Measurements from ENCODE around the gene ISG15.
"Not testable (repeated sequence)": the region's sequence is repeated elsewhere in the genome, so short reads cannot be mapped to it uniquely, and the experiment has no call there.

Gene ISG15

DNA sequence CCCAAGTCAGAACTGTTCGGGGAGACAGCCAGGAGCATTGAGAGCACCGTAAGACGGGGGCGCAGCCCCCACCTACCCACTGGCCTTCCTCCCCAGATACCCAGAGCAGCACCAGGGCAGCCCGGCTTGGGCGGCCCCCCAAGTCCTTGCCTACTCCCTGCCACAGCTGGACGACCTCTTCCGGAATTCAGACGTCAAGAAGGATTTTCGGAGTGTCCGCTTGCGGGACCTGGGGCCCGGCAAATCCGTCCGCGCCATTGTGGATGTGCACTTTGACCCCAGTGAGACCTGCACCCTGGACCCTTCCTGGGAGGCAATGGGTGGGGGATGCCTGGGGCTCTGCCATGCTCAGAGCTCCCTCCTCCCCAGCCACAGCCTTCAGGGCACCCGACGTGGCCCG is 34.1 kb downstream of the ISG15 start:
- DNase-seq: no peak

- DNase-seq: no peak
Observed at GRCh38 chr1:1047963-1048362, 34.7 kb downstream of the ISG15 start.

DNA sequence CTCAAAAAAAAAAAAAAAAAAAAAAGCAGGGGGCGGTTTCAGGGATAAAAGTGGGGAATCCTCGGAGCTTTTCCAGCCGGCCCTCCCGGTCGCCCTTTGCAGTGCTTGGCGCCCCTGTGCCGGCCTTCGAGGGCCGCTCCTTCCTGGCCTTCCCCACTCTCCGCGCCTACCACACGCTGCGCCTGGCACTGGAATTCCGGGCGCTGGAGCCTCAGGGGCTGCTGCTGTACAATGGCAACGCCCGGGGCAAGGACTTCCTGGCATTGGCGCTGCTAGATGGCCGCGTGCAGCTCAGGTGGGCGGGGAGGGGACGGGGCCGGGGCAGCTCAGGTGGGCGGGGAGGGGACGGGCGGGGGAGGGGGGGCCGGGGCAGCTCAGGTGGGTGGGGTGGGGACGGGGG is 35.5 kb downstream of the ISG15 start:
- no peak for DNase-seq

DNA sequence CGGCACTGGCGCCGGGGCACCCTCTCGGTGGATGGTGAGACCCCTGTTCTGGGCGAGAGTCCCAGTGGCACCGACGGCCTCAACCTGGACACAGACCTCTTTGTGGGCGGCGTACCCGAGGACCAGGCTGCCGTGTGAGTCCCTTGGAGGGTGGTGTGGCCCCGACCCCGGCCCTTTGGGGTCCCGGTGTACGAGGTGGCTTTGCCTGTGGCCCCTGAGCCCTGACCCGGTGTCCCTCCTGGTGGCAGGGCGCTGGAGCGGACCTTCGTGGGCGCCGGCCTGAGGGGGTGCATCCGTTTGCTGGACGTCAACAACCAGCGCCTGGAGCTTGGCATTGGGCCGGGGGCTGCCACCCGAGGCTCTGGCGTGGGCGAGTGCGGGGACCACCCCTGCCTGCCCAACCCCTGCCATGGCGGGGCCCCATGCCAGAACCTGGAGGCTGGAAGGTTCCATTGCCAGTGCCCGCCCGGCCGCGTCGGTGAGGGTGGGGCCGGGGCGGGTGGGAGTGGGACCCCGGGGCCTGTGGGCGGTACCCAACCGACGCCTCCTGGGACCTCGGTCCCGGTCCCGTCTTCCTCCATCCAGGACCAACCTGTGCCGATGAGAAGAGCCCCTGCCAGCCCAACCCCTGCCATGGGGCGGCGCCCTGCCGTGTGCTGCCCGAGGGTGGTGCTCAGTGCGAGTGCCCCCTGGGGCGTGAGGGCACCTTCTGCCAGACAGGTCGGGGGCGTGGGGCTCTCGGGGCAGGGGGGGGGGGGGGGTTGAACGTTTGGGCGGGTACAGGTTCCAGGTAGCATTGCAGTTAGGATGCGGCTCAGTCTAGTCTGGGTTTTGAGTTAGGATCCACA is 36.2 kb downstream of the ISG15 start:
- no peak for DNase-seq

GRCh38 chr1:1050577-1051052 is 37.3 kb downstream of the ISG15 start:
- DNase-seq: no peak

DNA sequence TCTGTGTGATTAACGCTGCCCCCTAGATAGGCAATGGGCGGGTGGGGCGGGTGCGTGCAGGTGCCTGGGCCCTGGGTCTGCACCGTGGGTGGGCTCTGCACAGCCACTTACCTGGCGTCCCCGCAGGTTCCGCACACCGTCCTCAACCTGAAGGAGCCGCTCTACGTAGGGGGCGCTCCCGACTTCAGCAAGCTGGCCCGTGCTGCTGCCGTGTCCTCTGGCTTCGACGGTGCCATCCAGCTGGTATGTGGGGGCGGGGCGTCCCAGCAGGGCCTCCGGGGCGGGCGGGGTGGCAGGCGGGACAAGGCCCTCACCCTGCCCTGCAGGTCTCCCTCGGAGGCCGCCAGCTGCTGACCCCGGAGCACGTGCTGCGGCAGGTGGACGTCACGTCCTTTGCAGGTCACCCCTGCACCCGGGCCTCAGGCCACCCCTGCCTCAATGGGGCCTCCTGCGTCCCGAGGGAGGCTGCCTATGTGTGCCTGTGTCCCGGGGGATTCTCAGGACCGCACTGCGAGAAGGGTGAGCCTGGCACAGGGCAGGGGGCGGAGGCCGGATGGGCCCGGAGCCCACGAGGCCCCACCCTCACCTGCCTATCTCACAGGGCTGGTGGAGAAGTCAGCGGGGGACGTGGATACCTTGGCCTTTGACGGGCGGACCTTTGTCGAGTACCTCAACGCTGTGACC is 38.0 kb downstream of the ISG15 start:
- DNase-seq: no peak

GRCh38 chr1:1052003-1052840 is 38.9 kb downstream of the ISG15 start:
- no peak for DNase-seq

DNA sequence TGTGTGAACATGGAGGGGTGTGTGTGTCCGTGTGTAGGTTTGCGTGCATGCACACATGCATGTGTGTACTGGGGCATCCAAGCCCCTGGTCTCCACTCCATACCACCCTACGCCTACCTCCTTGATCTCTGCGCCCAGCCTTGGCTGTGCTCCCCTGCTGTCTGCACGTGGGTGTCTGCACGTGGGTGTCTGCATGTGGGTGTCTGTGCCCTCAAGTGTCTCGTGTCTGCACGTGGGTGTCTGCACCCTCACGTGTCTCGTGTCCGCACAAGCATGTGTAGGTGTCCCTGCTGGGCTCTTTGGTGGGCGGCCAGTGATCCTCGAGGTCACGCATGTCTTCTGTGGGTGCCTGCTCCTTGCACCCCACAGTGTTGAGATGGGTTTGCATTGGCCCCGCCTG is 39.7 kb downstream of the ISG15 start:
- DNase-seq: no peak

- DNase-seq: no peak
Observed at GRCh38 chr1:1053682-1054081, 40.4 kb downstream of the ISG15 start.

- no peak for DNase-seq
Observed at GRCh38 chr1:1054099-1054700, 40.9 kb downstream of the ISG15 start.

DNA sequence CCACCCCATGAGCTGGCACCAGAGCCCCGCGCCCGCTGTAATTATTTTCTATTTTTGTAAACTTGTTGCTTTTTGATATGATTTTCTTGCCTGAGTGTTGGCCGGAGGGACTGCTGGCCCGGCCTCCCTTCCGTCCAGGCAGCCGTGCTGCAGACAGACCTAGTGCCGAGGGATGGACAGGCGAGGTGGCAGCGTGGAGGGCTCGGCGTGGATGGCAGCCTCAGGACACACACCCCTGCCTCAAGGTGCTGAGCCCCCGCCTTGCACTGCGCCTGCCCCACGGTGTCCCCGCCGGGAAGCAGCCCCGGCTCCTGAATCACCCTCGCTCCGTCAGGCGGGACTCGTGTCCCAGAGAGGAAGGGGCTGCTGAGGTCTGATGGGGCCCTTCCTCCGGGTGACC is 41.7 kb downstream of the ISG15 start:
- DNase-seq: no peak

DNA sequence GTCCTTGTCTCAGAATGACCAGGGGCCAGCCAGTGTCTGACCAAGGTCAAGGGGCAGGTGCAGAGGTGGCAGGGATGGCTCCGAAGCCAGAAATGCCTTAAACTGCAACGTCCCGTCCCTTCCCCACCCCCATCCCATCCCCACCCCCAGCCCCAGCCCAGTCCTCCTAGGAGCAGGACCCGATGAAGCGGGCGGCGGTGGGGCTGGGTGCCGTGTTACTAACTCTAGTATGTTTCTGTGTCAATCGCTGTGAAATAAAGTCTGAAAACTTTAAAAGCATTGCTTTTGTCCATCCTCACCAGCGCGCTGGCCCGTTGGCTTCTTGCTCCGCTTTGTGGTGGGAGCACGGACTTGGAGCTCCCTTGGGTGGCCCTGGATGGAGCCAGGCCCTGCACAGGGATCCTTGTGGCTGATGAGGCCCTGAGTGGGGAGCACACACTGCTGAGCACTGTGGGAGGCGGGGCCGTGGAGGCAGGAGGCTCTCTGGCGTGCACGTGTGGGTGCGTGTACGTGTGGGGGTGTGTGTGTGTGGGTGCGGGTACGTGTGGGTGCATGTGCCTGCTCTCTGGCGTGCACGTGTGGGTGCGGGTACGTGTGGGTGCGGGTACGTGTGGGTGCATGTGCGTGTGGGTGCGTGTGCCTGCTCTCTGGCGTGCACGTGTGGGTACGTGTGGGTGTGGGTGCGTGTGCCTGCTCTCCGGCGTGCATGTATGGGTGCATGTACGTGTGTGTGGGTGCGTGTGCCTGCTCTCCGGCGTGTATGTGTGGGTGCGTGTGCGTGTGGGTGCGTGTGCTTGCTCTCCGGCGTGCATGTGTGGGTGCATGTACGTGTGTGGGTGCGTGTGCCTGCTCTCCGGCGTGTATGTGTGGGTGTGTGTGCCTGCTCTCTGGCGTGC is 42.8 kb downstream of the ISG15 start:
- DNase-seq: no peak

- not testable (repeated sequence) for DNase-seq
Observed at GRCh38 chr1:1057769-1058087, 44.4 kb downstream of the ISG15 start.

- DNase-seq: no peak
Observed at GRCh38 chr1:1058088-1058905, 45.0 kb downstream of the ISG15 start.

GRCh38 chr1:1058921-1059493 is 45.7 kb downstream of the ISG15 start:
- peak; percentile 52 to 84 for DNase-seq

DNA sequence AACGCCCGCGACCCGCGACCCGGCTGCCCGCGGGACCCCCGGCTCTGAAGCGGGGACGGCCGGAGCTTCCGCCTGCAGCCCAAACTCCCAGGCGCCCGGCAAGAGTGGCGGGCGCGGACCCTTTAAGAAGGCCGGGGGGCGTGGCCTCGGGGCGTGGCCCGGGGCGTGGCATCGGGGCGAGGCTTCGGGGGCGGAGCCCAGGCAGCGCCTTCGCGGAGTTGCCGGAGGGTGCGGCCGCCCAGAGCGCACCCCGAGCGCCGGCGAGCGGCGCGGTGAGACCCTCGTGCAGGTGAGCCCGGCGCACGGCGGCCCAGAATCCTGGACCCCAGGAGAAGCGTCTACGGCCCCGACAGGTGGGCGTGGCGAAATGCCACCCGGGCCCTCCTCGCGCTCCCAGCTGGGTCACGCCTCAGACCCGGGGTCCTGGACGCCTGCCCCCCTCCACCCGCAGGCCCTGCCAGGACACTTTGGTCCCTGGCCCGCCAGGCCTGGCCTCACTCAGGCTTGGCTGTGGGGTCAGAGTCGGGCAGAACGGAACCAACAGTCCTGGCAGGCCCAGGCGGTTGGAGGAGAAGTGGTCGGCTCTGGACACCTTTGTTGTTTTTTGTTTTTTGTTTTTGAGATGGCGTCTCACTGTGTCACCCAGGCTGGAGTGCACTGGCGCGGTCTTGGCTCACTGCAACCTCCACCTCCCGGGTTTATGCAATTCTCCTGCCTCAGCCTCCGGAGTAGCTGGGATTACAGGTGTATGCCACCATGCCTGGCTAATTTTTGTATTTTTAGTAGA is 46.4 kb downstream of the ISG15 start:
- DNase-seq: peak; percentile 53 to 93

- DNase-seq: no peak
Observed at GRCh38 chr1:1060281-1061000, 47.1 kb downstream of the ISG15 start.

DNA sequence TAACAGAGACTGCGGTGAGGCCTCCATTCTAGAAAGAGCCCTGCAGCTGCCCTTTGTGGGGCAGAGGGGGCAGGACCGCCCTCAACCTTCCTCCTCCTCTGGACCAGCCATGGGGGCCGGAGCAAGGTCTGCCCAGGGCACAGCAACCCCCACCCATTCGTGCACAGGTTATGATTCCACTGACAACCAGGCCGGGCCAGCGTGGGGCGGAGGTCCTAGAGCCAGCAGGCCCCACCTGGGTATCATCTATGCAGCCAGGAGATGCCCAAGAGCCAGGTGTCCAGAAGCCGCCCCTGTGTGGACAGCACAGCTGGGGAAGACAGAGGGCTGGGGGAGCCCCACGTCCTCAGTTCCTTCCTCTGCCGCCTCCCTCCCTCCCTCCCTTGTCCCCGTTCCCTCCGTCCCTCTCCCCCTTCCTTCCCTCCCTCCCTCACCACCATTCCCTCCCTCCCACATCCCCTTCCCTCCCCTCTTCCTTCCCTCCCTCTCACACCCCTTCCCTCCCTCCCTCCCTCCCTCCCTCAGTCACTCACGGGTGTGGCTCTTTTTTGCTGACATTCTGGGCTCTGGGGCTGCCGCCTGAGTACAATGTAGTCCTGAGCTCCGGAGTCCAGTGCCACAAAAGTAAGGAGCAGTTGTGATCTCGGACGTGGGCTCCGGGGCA is 48.5 kb downstream of the ISG15 start:
- DNase-seq: no peak
